Psoas muscle (tissue), 8 donors: ENCODE data around the gene KCTD16. TPM values are rescaled to one million over a fixed set of nuclear protein-coding genes. Genes with fewer than 3 reads are reported as not detected.

Experiments
- ATAC-seq, 4 donors: fragments of 200-7000 bp; cut with Tn5 transposase; one replicate each; pipeline ENCODE4 v1.9.1; 2020; ENCODE audit warnings: moderate library complexity in 3 of 4, mild to moderate bottlenecking in 2 of 4
- DNase-seq, 2 donors: peaks; one replicate each; pipeline ENCODE4 v3.0.0-alpha.2; 2020
- H3K27ac ChIP-seq: fragments of 200-600 bp; one replicate; pipeline ENCODE4 v1.8.0; 2022
- H3K27me3 ChIP-seq, 3 donors: fragments of 200-600 bp in 1 of 3; one replicate each; pipeline versions ENCODE4 v1.6.1 to v1.8.0; 2013 to 2022; ENCODE audit warnings: low read length in 2 of 3, mild to moderate bottlenecking in 2 of 3, moderate library complexity in 1 of 3; ENCODE audit not compliant: insufficient read depth in 3 of 3
- H3K36me3 ChIP-seq, 2 donors: fragments of 200-600 bp in 1 of 2; one replicate each; pipeline versions ENCODE4 v1.6.1 to v1.8.0; 2013 to 2022; ENCODE audit warnings: low read depth in 1 of 2, mild to moderate bottlenecking in 1 of 2, moderate library complexity in 1 of 2; ENCODE audit not compliant: insufficient read depth in 1 of 2
- H3K4me1 ChIP-seq: fragments of 200-600 bp; one replicate; pipeline ENCODE4 v1.8.0; 2022
- H3K4me3 ChIP-seq: fragments of 200-600 bp; one replicate; pipeline ENCODE4 v1.8.0; 2022; ENCODE audit warnings: mild to moderate bottlenecking
- H3K9me3 ChIP-seq: fragments of 200-600 bp; one replicate; pipeline ENCODE4 v1.8.0; 2022
- WGBS, 3 donors: extraction: QIAGEN DNeasy Blood & Tissue Kit; methylation state at CpG; one replicate each; pipeline versions ENCODE4 v1.1.6 to v1.1.7; 2013; 5-methylcytosine and 5-hydroxymethylcytosine counted together
- intact Hi-C, 2 donors: fragments of 100-400 bp; cut with DNase I; formaldehyde crosslinking; loops; one replicate each; pipeline versions ENCODE4 v1.11.0 to v1.14.2; 2022
- polyA plus RNA-seq, 3 donors: library from polyadenylated mRNA; stranded (reverse); fragments of 200-250 nt; gene quantifications; one replicate each; pipeline ENCODE4 v1.2.3, GENCODE V29; 2013
- total RNA-seq, 4 donors: library from RNA; stranded (reverse); fragmentation: NEBNext Ultra II Directional in 2 of 4; extraction: Animal tissue kit (Norgen Biotek cat#: 25700) in 2 of 4; gene quantifications; one replicate each; pipeline versions ENCODE4 v1.2.1 to v1.2.4, GENCODE V29; 2021 to 2023
- TF ChIP-seq, protein P1 (sequence below): fragments of 200-600 bp; IDR thresholded peaks from one replicate; pipeline ENCODE4 v1.8.0; 2022; ENCODE audit warnings: antibody characterized with exemption
- donor health status: healthy with polysubstance abuse.
- donor health status: DM: no; HTN: no; CAD: no; lungs with moderate emphysema.
- donor health status: Bipolar disorder and iron deficiency.
- donor health status: healthy.
- donor health status: DM: yes; HTN: yes; CAD: no.
- donor health status: DM: no; HTN: no; CAD: no.
- donor health status: DM: no; HTN: no; CAD: no.
- donor health status: DM: yes; HTN: yes; CAD: no.

KCTD16 gene
- total and polyA plus RNA-seq, 7 donors: 0.01 to 0.04 (median 0.01) TPM; not detected in 4

DNA sequence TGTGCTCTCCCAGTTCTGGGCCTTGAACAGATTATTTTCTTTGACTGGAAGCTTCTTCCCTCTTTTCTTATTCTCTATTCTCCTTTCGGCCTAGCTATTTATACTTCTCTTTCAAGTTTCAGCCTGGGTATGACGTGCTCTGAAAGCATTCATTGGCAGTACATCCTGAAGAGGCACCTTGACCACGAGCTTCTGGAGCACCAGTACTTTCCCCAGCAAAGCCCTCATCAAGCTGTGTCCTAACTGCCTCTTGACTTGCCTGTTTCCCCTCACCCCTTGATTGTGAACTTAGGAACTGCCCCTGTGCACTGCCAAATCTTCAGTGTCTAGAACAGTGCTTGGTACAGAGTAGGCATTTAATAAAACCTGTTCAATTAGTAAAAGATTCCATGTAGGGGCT is 154.9 kb downstream of the KCTD16 start:
- Histone ChIP-seq H3K27ac (no peak overlapping the region), H3K9me3 (no peaks in the 10 kb centered on the region), H3K36me3 (no peaks in the 10 kb centered on the region), H3K4me1 (no peaks in the 10 kb centered on the region), H3K27me3 (no peaks in the 10 kb centered on the region), H3K4me3 (no peak overlapping the region)
- WGBS, 3 donors: 67 to 86% (median 76%) methylated on average over 3 of the region's 3 CpGs
- intact Hi-C loops: no loop called here
- DNase-seq: no peak
- TF ChIP-seq, protein P1, sequence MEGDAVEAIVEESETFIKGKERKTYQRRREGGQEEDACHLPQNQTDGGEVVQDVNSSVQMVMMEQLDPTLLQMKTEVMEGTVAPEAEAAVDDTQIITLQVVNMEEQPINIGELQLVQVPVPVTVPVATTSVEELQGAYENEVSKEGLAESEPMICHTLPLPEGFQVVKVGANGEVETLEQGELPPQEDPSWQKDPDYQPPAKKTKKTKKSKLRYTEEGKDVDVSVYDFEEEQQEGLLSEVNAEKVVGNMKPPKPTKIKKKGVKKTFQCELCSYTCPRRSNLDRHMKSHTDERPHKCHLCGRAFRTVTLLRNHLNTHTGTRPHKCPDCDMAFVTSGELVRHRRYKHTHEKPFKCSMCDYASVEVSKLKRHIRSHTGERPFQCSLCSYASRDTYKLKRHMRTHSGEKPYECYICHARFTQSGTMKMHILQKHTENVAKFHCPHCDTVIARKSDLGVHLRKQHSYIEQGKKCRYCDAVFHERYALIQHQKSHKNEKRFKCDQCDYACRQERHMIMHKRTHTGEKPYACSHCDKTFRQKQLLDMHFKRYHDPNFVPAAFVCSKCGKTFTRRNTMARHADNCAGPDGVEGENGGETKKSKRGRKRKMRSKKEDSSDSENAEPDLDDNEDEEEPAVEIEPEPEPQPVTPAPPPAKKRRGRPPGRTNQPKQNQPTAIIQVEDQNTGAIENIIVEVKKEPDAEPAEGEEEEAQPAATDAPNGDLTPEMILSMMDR: no peak
- ATAC-seq: no peak

DNA sequence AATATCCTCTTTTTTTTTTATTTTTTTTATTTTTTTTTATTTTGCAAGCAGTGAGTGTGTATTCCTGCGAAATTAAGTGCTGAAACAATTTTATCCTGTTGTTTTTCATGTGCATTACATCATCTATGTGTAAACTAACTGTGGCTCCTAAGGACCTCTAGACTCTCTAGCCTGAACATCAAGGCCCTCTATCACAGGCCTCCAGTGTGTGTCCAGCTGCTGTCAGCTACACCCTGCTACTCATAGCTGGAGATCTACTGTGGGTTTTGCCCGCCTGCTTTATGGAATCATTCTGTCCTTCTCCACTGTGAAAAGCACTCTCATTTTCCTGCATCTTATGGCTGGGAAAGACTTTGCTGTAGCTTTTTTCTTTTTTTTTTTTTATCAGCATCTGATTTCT is 157.8 kb downstream of the KCTD16 start:
- Histone ChIP-seq H3K36me3 (no peaks in the 10 kb centered on the region), H3K27ac (no peak overlapping the region), H3K9me3 (no peaks in the 10 kb centered on the region), H3K4me3 (no peak overlapping the region), H3K4me1 (no peaks in the 10 kb centered on the region), H3K27me3 (no peaks in the 10 kb centered on the region)
- ATAC-seq: no peak
- TF ChIP-seq, protein P1: no peak
- no peak for DNase-seq
- intact Hi-C loops: no loop called here
- 56 to 67% (median 60%) methylated on average over 2 of the region's 2 CpGs for WGBS, 3 donors

DNA sequence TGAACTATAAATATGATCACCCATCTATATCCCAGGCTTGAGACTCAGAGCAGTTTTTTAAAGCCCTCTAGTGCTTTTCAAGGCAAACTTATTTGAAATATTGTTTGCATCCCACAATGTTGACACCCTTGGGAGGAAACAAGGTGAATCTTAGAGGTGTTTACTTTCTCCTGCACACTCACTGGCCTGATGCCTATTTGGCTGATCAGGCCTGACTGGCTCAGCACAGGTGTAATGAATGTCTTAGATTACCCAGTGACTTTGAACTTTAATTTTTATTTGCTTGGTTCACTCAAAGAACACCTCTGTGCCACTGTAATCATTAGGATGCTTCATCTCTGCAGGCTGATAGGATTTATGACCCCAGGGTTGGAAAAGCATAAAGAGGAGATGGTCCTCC is 158.3 kb downstream of the KCTD16 start:
- Histone ChIP-seq H3K9me3 (no peaks in the 10 kb centered on the region), H3K36me3 (no peaks in the 10 kb centered on the region), H3K4me3 (no peak overlapping the region), H3K4me1 (no peaks in the 10 kb centered on the region), H3K27ac (no peak overlapping the region), H3K27me3 (no peaks in the 10 kb centered on the region)
- no peak for ATAC-seq
- no peak for DNase-seq
- TF ChIP-seq, protein P1: no peak
- intact Hi-C loops: no loop called here

DNA sequence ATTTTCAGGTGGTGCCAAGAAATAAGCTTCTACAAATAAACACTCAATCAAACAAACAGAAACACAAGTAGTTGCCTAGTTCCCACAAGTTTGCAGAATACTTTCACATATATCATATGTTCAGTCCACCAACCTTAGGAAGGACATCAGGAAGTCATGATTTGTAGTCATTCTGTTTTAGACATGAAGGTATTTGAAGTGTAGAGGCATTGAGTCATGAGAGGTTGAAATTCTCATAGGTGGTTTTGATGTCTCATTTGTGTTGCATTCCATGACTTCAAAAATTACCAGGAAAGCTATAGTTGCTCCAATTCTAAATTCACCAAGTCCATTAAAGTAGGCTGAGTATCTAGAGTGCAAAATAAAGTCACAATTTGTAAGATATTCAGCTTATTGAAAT is 159.0 kb downstream of the KCTD16 start:
- no peak overlapping the region for H3K27ac ChIP-seq
- no peak for ATAC-seq
- no peak overlapping the region for H3K4me3 ChIP-seq
- intact Hi-C loops: no loop called here
- no peaks in the 10 kb centered on the region for H3K27me3 ChIP-seq
- H3K4me1 ChIP-seq: no peaks in the 10 kb centered on the region
- TF ChIP-seq, protein P1: no peak
- DNase-seq: no peak
- H3K9me3 ChIP-seq: no peaks in the 10 kb centered on the region
- H3K36me3 ChIP-seq: no peaks in the 10 kb centered on the region

DNA sequence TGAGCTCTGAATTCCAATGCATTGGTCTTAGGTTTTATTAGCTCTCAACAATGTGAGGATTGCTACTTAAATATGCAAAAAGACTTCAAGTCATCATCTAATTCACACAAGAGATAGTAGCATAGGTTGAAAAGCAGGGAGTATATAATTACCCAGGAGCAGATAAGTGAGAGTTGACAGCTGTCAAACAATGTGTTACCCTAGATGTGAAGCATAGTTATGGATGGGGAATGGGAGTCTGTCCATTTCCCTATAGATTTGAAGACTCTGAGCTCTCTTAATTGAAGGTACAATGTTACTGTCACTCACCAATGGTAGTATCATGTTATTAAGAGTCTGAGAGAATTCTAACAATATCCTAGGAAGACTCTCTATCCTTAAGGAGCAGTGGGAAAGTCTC is 160.7 kb downstream of the KCTD16 start:
- ATAC-seq (no peak), DNase-seq (no peak)
- Histone ChIP-seq H3K27ac (no peak overlapping the region), H3K4me3 (no peak overlapping the region), H3K9me3 (no peaks in the 10 kb centered on the region), H3K27me3 (no peaks in the 10 kb centered on the region), H3K36me3 (no peaks in the 10 kb centered on the region), H3K4me1 (no peaks in the 10 kb centered on the region)
- intact Hi-C loops: no loop called here
- TF ChIP-seq, protein P1: no peak
